Astrocyte (in vitro differentiated cells and primary cell): Measurements from ENCODE around the gene TRPC6.

Source experiments
- CTCF ChIP-seq: IDR thresholded peaks from 2 replicates; pipeline ENCODE4 v1.5.1; 2011; ENCODE audit warnings: low read depth, mild to moderate bottlenecking, inconsistent platforms, low read length, moderate library complexity; ENCODE audit not compliant: insufficient read depth
- EZH2 ChIP-seq: IDR thresholded peaks from 2 replicates; pipeline ENCODE4 v1.6.1; 2012; ENCODE audit warnings: mild to moderate bottlenecking, low read length, inconsistent platforms; ENCODE audit not compliant: insufficient read depth

- TF ChIP-seq EZH2 (no peak), CTCF (no peak)
These were observed 60.1 kb downstream of the TRPC6 start for GRCh38 chr11:101523634-101524260.
